NCI-H2081 treated with DMSO at 0.1 percent for 48 hours (cell line): Measurements from ENCODE around the gene MARK3.

Experiments
- DNase-seq: peaks from one replicate; lab custom pipeline; 2025; lab: John Stamatoyannopoulos, UW

The MARK3 gene

DNA sequence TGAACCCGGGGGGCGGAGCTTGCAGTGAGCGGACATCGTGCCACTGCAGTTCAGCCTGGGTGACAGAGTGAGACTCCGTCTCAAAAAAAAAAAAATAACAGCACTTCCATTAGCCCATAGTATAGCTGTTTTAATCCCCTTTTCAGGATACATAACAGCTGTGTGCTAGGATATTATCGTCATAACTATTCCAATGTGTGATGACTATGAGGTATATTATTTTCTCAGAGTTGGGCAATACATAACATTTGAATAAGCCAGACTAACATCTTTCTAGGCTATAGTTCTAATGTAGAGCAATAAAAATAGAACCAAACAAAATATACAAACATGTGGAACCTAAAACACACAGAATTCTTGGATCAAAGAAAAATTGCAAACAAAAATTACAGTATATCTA, 57.1 kb downstream of the MARK3 start:
- no peak for DNase-seq

DNA sequence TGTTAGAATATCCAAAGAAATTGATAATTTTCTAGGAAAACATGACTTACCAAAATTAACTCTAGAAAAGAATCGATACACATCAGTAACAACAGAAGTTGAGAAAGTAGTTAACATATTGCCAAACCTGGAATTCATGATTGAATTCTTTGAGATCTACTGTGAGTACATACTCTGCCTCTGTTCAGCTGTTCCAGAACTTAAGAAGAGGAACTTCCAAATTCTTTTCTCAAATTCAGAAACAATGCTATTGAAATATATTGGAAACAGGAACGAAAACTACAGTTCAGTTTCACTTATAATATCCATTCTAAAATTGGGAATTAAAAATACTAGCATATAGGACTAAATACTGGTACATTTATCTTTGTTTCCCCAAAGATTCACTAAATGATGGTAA, 57.9 kb downstream of the MARK3 start:
- no peak for DNase-seq

DNA sequence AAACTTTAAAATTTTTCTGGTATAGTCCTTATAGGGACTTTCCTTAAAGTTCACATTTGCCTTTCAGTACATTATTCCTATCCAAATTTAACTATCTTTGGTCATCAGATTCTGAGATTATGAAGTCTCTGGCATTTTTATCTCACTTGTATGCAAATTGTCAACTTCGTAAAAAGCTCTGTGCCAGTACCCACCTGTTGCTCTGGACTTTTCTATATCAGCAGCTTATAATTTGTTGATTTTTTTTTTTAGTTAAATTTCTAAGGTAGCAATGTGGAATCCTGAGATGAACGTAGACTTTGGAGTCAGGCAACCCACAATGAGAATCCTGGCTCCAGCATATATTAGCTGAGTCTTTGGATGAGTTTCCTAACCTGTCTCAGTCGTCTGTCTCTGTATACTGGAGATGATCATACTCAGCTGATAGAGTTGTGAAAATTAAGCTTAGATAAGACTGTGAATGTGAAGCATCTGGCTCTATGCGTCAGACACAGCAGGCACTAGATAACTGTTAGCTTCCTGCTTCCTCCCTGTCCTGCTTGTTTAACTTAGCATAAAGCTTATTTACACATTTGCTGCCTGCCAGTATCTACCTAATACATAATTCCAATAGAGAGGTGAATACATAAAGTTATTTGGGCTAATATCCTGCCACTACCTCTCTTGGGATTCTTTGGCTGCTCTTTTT, 59.8 kb downstream of the MARK3 start:
- DNase-seq, result peak; percentile 7

DNA sequence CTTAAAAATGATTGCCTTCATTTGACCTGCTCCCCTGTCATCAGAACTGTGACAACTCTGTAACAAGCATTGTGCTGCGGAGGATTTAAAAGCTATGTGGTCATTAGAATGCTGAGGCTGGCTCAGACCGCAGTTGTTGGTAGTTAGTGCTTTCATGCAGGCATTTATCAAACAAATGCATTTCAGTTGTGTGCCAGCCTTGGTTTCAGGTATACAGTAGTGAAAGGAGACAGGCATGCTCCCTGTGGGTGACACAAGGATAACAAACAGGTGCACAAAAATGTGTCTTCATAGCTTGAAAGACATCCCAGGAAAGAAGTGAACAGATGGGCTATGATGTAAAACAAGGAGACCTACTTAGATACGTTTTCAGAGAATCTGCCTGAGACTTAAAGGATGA, 60.6 kb downstream of the MARK3 start:
- no peak for DNase-seq

DNA sequence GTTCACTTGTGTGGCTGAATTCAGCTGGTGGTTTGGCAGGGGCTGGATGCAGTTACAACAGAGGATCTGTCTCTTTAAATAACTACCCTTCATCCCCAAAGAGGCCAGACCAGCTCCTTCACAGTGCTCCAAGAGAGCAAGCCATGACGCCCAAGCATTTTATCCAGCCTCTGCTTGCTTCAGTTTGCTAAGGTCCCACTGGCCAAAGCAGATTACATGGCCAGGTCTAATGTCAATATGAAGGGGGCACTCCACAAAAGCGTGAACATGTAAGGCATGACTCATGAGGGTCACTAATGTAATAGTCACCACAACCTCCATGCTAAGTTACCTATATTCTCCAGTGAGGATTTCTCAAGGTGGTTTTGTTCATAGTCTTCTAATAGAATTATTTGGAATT, 62.9 kb downstream of the MARK3 start:
- no peak for DNase-seq

DNA sequence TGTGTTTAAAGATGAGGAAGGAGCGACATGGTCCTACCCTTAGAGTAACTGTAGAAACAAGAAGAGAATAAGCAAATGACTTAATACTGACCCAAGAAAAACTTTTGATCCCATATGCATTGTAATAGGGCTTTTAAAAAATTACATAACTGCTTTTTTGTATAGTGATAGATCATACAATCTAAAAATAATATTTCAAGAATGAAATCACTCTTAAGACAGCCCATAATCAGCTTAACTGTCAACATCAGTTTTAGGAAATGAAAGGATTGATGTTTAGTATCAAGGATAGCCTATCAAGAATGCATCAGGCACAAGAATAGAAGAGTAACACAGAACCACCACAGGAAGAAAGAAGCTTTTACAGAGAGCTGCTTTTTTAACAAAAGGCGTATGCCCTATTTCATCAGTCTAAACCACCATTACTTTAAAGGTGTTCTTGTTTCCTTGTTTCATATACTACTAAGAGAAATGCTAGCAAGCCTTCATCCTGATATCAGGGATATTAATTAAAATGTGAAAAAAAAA, 64.5 kb downstream of the MARK3 start:
- no peak for DNase-seq

DNA sequence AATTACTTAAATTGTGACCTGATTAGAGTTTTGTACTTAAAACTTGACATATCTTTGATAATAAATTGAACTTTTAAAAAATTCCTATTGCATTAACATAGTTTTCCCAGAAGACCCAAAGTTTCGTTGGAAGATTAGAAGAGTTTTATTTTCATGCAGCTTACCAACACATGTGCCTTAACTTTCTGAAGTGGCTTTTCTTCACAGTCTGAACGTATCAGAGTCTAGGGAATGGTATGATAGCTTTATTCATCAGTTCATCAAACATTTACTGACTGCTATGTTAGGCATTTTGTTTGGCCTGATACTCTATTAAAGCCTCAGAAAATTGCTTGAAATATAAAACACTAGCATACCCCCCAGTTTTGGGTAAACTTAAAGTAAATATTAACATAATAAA, 65.2 kb downstream of the MARK3 start:
- no peak for DNase-seq

DNA sequence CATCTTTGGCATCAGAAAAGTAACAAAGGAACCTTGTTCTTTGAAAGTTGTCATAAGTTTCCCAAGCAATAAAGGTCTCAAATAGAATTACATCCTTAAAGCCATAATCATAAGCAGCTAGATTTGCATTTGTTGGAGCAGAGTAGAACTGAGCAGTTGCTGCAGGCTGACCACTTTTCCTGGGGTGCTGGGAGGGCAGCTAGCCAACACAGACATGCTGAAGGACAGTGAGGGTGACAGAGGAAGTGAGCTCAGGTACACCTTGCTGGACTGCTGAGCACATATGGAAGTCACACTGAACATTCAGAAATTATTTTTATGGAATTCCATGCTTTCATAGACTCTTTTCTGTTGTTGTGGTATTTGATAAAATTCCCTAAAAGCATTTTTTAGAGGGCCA, 66.2 kb downstream of the MARK3 start:
- DNase-seq, result no peak

DNA sequence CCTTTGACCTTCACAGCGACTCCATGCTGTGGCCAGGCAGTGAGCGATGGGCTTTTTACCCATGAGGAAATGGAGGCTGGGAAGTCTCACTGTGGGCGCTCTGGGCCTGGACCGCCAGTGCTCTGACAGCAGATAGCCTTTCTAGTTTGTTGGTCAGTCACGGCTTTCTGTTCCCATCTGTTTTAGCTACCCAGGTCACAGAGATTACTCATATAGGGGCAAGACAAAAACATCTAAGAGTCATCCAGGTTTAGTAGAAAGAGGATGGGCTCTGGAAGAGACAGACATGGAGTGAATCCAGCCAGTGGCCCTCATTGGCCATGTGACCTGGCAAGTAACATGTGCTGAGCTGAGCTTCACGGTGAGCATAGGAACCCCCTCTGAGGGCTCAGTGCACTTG, 68.6 kb downstream of the MARK3 start:
- DNase-seq, result no peak

DNA sequence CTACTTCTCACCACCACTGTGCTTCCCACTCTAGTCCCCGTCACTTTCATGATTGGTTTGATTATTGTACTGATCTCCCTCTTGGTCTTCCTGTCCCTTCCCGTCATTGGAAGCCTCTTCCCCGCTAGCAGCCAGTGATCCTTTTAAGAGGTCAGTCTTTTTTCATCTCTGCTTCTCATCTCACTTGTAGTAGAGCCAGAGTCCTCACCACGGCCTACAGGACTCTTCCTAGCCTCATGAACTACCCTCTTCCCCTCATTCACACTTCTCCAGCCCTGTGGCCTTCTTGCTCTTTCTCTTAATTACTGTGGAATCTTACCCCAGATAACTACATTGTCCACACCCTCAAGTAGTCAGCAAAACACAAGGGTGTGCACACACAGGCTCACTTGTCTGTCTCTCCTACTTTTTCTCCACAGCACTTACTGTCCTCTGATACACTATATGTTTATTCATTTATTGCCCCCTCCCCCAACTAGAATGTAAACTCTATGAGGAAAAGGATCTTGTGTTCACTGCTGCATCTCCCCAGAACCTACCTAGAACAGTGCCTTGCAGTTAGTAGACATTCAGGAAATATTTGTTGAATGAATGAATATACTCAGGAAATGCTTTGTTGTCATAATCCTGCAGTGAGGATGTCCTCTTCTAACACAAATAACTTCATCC, 71.1 kb downstream of the MARK3 start:
- no peak for DNase-seq

DNA sequence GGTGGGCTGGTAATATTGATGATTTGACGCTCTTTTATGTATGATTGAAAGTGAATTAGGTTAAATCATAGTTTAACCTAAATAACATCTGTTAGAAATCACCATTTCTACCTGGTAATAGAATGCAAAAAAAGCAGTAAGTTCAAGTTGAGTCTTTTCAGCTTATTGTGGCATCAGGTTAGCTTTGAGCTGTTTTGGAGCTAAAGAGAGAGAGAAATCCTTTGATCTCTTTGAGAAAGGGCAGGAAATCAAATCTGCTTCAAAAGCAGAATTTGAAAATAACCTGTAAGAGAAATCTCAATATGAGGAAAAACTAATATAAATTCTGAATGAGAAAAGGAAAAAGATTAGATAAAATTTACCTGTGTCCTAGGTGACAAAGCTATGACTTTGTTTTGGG, 75.2 kb downstream of the MARK3 start:
- DNase-seq, result no peak

DNA sequence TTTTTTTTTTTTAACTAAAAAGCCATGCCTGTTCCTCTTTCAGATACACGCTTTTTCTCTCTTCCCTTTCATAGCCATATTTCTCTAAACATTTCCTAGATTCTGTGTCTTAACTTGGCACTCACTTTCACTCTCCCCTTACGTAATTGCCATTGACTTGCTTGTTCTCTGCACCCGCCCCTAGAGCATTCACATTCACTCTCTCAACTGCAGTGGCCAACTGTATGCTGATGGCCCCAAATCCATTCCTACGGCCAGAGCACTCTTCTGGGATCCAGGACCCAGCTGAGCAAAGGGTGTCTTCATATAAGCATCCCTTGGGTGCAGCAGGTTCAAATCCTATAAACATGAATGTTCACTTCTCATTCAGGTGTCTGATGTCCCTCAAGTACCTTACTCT, 77.9 kb downstream of the MARK3 start:
- no peak for DNase-seq

DNA sequence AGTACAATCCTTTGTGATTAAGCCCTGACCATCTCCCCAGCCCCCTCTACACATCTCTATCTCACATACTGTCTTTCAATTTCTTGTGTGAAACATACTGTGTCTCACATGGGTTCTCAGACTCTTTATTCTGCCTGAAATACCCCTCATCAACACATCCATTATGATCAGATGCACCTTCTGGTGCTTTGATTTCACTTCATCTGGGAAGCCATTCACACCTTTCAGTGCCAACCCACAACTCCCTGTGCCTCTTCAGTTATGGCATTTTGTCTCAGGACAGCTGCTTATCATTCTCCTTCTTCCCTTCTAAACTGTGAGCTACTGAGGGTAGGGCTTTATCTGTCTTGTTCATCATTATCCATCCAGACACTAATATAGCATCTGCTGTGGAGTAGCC, 78.6 kb downstream of the MARK3 start:
- DNase-seq, result no peak

DNA sequence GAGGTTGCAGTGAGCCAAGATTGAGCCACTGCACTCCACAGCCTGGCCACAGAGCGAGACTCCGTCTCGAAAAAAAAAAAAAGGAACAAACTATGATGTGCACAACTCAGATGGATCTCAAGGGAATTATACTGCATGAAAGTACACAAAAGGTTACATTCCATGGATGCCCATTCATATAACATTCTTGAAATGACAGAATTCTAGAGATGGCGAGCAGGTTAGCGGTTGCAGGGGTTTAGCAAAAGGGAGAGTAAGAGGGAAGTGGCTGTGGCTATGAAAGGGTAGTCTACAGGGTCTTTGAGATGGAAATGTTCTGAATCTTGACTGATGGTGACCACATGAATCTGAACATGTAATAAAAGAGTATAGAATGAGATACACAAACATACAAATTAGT, 87.7 kb downstream of the MARK3 start:
- DNase-seq, result no peak

DNA sequence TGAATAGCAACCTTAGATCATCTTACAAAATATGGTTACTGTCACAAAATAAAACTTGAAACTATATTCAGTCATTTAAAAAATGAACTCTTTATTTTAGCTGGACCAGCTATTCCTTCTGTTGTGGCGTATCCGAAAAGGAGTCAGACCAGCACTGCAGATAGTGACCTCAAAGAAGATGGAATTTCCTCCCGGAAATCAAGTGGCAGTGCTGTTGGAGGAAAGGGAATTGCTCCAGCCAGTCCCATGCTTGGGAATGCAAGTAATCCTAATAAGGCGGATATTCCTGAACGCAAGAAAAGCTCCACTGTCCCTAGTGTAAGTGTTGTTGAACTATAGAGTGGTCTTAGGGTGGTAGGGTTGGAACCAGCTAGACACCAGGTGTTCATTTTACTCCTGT, 89.7 kb downstream of the MARK3 start:
- DNase-seq, result no peak

DNA sequence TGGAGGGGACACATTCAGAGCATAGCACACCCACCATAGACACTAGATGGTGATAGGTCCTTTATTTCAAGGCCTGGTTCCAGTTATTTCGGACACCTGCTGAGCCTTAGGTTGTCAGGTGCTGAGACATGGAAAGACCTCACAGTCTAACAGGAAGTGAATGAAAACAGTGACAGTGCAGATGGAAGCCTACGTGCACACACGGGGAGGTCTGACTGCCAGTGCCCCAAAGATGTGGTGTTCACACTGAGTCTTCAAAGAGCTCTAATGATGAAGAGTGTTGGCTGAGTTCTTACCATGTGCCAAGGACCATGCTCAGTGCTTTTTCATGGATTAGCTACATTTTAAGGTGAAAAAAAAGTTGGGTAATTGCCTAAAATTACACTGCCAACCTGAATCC, 90.8 kb downstream of the MARK3 start:
- DNase-seq, result no peak

DNA sequence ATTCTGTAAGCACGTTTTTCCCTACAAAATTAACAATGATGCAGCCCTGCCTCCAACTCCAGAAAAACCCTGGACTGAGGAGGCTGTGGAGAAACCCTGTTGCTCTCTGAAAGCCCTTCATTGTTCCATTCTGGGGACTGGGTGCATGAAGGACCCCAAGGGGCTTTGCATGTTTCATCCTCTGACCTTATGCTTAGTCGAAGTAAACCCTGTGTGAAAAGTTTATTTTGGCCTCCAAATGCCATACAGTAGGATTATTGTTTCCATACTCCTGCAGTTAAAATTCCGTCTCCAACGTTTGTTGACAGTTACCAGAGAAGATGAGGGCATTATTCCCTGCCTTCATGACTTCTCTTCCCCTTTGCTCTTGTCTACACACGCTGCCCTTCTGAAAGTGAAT, 91.4 kb downstream of the MARK3 start:
- DNase-seq, result no peak

DNA sequence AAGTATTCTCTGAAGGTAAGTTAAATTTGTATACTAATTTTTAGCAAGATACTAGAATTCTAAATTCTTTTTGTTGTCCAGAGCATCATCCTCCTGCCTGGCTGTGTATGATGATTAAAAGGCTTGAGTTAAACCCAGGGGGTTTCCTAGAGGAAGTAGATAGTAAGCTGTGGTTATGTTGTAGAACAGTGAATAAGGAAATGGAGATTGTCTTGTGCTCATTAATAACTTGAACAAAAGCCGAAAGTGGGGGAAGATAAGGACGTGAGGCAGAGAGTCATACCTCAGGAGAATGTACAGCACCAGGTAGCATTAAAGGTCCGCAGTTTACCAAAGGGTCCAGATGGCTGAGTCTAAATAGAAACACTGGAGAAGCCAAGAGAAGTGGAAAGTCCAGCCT, 95.4 kb downstream of the MARK3 start:
- no peak for DNase-seq

DNA sequence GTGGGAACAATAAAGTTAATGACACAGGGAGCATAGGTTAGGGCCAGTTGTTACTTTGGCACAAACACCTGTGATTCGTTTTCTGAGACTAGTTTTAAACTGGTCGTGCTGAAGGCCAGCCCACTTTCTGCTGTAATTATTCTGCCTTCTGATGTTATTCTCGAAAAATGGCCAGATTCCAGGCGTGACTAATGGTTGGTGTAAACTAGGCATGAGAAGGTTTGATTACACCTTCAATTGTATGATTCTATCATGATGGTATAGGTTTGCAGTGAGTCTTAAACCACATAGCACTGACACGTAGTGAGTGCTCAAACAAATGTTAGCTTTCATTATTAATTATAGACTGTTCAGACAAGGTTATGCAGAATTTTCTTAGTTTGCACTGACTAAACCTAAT, 98.4 kb downstream of the MARK3 start:
- DNase-seq, result peak; percentile 1

DNA sequence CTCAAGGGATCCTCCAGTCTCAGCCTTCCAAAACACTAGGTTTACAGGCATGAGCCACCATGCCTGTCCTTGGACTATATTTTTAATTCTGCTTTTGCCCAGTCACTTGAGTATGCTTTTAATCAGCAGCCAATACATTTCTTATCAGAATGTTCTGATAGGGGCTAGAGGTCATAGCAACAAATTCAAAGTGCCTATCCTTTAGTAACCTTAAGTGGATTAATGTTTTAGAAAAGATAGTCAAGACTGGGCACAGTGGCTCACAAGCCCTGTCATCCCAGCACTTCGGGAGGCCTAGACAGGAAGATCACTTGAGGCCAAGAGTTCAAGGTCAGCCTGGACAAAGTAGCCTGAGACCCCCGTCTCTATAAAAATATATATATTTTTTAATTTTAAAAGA, 100.3 kb downstream of the MARK3 start:
- DNase-seq, result no peak

DNA sequence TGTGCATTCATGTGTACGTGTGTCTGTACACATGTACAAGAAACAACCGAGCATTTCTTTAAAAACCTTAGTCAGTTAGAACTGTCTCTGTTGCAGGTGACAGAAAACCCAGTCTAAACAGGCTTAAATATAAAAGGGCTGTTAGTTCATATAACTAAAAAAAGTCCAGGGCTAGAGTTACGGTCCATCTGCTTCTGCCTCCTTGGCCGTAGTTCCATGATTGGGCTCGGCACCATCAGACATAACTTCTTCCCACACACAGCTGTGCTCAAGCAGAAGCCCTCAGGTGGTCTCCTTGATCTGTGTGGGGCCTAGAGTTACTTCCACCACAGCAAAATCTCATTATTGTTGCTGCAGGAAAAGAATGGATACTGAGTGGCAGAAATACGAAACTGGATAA, 102.9 kb downstream of the MARK3 start:
- DNase-seq, result no peak

DNA sequence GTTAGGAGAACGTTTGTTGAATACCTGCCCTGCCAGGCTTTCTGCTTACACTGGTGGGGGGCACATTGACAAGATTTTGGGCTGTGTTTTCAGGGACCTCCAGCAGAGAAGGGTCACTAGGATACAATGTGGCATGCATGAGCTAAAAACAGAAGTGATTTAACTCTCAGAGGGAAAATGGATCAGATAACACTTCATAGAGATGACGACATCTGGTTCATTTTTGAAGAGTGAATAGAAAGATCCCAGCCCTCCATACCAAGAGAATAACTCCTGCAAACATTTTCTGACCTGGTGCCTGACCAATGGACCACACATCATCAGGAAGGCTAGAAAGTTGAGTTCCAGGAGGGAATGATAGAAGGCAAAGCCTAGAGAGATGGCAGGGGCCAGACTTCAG, 103.7 kb downstream of the MARK3 start:
- no peak for DNase-seq

DNA sequence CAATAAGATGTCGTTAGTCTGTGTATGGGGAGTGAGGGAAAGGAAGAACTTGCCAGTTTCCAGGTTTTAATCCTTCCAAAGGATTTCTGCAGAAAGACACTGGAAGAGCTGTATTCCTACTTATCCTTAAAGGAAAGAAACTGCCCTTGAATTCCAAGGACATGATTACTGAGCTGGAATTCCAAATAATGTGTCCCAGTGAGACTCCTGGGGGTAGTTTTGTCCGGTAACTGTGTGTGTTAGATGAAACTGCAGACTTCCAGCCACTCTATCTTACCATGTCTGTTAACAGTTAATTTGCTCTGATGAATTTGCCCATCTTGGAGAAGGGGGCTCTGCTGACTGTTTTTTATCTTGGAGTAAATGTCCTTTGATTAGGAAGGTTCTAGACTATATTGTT, 104.4 kb downstream of the MARK3 start:
- DNase-seq, result no peak

DNA sequence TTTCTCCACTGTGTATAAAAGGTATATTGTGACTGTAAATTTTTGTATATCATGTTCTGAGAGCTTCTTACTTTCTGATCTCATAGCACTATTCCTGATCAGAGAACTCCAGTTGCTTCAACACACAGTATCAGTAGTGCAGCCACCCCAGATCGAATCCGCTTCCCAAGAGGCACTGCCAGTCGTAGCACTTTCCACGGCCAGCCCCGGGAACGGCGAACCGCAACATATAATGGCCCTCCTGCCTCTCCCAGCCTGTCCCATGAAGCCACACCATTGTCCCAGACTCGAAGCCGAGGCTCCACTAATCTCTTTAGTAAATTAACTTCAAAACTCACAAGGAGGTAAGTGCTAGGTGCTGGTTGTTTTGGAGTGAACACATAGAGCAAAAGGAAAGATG, 106.5 kb downstream of the MARK3 start:
- no peak for DNase-seq
